Measurements from ENCODE around the gene CASP2.

- TF ChIP-seq POLR2A (IDR thresholded peaks at IDR 0.05) = no peak
- TF ChIP-seq, protein P1, sequence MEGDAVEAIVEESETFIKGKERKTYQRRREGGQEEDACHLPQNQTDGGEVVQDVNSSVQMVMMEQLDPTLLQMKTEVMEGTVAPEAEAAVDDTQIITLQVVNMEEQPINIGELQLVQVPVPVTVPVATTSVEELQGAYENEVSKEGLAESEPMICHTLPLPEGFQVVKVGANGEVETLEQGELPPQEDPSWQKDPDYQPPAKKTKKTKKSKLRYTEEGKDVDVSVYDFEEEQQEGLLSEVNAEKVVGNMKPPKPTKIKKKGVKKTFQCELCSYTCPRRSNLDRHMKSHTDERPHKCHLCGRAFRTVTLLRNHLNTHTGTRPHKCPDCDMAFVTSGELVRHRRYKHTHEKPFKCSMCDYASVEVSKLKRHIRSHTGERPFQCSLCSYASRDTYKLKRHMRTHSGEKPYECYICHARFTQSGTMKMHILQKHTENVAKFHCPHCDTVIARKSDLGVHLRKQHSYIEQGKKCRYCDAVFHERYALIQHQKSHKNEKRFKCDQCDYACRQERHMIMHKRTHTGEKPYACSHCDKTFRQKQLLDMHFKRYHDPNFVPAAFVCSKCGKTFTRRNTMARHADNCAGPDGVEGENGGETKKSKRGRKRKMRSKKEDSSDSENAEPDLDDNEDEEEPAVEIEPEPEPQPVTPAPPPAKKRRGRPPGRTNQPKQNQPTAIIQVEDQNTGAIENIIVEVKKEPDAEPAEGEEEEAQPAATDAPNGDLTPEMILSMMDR (IDR thresholded peaks at IDR 0.05) = no peak
Measured at GRCh38 chr7:143292876-143293275, 4.7 kb downstream of the CASP2 start.

All from esophagus squamous epithelium (tissue), 4 donors.